SU-DHL-6 (cell line): ENCODE measurements around the gene EML4.

Experiments
- H2AFZ ChIP-seq: fragments of 200-600 bp; sonication (generic); 2 replicates; pipeline ENCODE4 v1.6.1; 2014; ENCODE audit warnings: low read depth, mild to moderate bottlenecking, moderate library complexity, mixed read lengths, antibody characterized with exemption, low read length; ENCODE audit not compliant: severe bottlenecking
- H3F3A ChIP-seq: fragments of 200-600 bp; shearing (Covaris generic); 2 replicates; pipeline ENCODE4 v1.6.0; 2016; ENCODE audit warnings: antibody characterized with exemption, mild to moderate bottlenecking; ENCODE audit not compliant: insufficient read depth
- H3K27ac ChIP-seq: fragments of 200-600 bp; sonication (generic); 2 replicates; pipeline ENCODE4 v1.5.1; 2016; ENCODE audit warnings: low read depth, mild to moderate bottlenecking, low read length, moderate library complexity, mixed read lengths
- H3K27me3 ChIP-seq: fragments of 200-600 bp; sonication (generic), shearing (Covaris generic); 2 replicates; pipeline ENCODE4 v1.6.0; 2014; ENCODE audit warnings: mild to moderate bottlenecking, low read length
- H3K36me3 ChIP-seq: fragments of 200-600 bp; sonication (generic); 2 replicates; pipeline ENCODE4 v1.6.1; 2014; ENCODE audit warnings: mild to moderate bottlenecking, low read length, mixed read lengths
- H3K4me2 ChIP-seq: fragments of 300-600, 200-600 bp; shearing (Covaris generic), sonication (generic); 2 replicates; pipeline ENCODE4 v1.6.0; 2014; ENCODE audit warnings: low read length, low read depth, mild to moderate bottlenecking; ENCODE audit not compliant: poor library complexity, severe bottlenecking
- H3K4me3 ChIP-seq: fragments of 200-600 bp; sonication (generic); 2 replicates; pipeline ENCODE4 v1.5.1; 2014; ENCODE audit warnings: antibody characterized with exemption, low read length, mild to moderate bottlenecking, mixed read lengths; ENCODE audit not compliant: insufficient read depth, poor library complexity, severe bottlenecking
- H3K79me2 ChIP-seq: fragments of 200-600 bp; sonication (generic); 2 replicates; pipeline ENCODE4 v1.6.1; 2014; ENCODE audit warnings: mild to moderate bottlenecking, low read length, moderate library complexity; ENCODE audit not compliant: insufficient read depth
- H3K9ac ChIP-seq: fragments of 200-600 bp; sonication (generic); 2 replicates; pipeline ENCODE4 v1.7.0; 2014; ENCODE audit warnings: mild to moderate bottlenecking, low read length
- H3K9me2 ChIP-seq: fragments of 200-600 bp; sonication (generic); replicated peaks from 2 replicates; pipeline ENCODE4 v1.6.1; 2014; ENCODE audit warnings: low read length; ENCODE audit not compliant: insufficient read depth
- H3K9me3 ChIP-seq: fragments of 200-600 bp; sonication (generic); 2 replicates; pipeline ENCODE4 v1.6.1; 2014; ENCODE audit warnings: low read length, mixed read lengths; ENCODE audit not compliant: insufficient read depth
- H4K20me1 ChIP-seq: fragments of 200-600 bp; sonication (generic); 2 replicates; pipeline ENCODE4 v1.6.1; 2014; ENCODE audit warnings: low read depth, mild to moderate bottlenecking, antibody characterized with exemption, low read length, moderate library complexity, mixed read lengths
- EZH2phosphoT487 ChIP-seq: fragments of 200-600 bp; sonication (generic), shearing (Covaris generic); conservative IDR thresholded peaks from 2 replicates; pipeline ENCODE4 v1.6.1; 2018; ENCODE audit warnings: mild to moderate bottlenecking, antibody characterized with exemption, low read length, moderate library complexity, mixed read lengths
- TF ChIP-seq, protein P1 (sequence below): fragments of 200-600 bp; sonication (generic); IDR thresholded peaks from one replicate; pipeline ENCODE4 v1.5.1; 2017; ENCODE audit warnings: antibody characterized with exemption, mild to moderate bottlenecking, low read length, moderate library complexity; ENCODE audit not compliant: insufficient read depth, poor library complexity, severe bottlenecking

Gene EML4

DNA sequence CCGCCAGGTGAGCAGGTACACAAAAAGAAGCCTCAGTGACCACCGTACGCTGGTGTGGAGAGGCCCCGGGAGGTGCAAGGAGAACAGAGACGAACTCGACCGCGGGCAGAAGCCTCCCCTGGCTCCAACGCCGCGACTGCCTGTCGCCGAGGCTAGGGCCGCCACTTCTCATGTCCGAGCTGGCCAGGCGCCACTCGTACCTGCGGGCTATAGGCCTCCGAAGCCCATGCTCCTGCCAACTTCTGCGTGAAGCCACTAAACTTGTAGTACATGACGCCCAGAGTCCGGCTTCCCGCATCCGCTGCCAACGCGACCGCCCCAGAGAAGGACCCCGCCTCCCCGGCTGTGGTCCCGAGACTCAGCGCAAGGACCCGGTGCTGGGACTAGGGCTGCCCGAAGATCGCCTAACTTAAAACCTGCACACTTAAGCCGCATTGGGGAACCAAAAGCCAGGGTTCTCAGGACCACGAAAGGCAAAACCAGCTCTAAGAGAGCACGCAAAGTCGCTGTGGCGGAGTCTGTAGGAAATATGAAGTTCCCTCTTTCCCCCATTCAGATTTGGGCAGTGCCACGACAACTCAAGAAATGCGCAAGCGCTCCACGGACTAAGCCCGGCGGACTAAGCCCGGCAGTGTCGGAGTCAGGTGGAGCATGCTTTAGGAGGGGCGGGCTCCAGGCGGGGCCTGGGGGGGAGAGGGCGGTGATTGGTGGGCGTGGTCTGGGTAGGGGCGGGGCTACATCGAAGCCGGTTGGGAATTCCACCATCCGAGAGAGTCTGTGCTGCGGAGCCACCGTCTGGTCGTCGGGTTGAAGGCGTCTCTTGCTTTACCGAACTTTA, 192.0 kb downstream of the EML4 start, which contains the start of gene COX7A2L:
Gene COX7A2L, minus strand, starts transcription at position 328 of the 838 bp plus-strand sequence. Its CDS starts 56 bp downstream, at position 272.
- peaks cover 5% of the 10 kb centered on the region; the same call in 1 of the 2 replicates for H3F3A ChIP-seq
- no peaks in the 10 kb centered on the region for H3K9me2 ChIP-seq
- no peaks in the 10 kb centered on the region; the same call in 1 of the 2 replicates for H4K20me1 ChIP-seq
- H3K9ac ChIP-seq: peak within 1 kb of the TSS; percentile 97
- peaks cover 48% of the 10 kb centered on the region for H3K79me2 ChIP-seq
- no peaks in the 10 kb centered on the region for H3K27me3 ChIP-seq
- H3K4me3 ChIP-seq: peak within 1 kb of the TSS; percentile 97
- H3K9me3 ChIP-seq: no peaks in the 10 kb centered on the region
- TF ChIP-seq, protein P1, sequence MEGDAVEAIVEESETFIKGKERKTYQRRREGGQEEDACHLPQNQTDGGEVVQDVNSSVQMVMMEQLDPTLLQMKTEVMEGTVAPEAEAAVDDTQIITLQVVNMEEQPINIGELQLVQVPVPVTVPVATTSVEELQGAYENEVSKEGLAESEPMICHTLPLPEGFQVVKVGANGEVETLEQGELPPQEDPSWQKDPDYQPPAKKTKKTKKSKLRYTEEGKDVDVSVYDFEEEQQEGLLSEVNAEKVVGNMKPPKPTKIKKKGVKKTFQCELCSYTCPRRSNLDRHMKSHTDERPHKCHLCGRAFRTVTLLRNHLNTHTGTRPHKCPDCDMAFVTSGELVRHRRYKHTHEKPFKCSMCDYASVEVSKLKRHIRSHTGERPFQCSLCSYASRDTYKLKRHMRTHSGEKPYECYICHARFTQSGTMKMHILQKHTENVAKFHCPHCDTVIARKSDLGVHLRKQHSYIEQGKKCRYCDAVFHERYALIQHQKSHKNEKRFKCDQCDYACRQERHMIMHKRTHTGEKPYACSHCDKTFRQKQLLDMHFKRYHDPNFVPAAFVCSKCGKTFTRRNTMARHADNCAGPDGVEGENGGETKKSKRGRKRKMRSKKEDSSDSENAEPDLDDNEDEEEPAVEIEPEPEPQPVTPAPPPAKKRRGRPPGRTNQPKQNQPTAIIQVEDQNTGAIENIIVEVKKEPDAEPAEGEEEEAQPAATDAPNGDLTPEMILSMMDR: no peak
- no peak for TF ChIP-seq EZH2phosphoT487
- H3K27ac ChIP-seq: peak within 1 kb of the TSS; percentile 89
- peak within 1 kb of the TSS; percentile 80 for H3K4me2 ChIP-seq
- H3K36me3 ChIP-seq: no peaks in the 10 kb centered on the region
- peak within 1 kb of the TSS; percentile 73 for H2AFZ ChIP-seq

DNA sequence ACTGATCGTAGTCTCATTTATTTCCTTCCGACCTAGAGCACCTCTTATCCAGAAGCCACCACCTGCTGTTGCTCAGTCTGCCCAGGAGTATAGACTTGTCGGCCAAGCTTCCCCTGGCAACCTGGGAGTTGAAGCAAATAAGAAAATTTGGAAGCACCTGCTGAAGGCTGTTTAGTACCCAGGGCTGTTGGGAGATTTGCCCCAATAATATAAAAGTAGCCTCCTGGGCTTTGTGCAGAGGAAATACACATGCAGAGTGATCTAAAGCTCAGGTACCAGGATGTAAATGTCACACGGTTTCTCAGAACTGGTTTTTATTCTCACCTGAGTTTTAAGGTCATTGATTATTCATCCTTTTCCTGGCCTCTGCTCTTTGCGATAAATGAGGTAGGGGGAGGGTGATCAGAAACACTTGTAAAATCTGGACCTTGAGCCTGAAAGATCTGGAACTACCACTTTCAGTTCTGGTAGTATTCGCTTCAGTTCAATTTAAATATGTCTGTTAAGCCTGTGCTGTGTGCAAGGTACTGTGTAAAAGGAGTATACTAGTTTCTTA, 192.7 kb downstream of the EML4 start:
- Histone ChIP-seq H3K4me3 (peak overlapping the region; percentile 97), H2AFZ (peak overlapping the region; percentile 73), H3K9me3 (no peaks in the 10 kb centered on the region), H3K36me3 (no peaks in the 10 kb centered on the region), H3K9ac (peak overlapping the region; percentile 97), H3F3A (peaks cover 5% of the 10 kb centered on the region; the same call in 1 of the 2 replicates), H3K27ac (no peak overlapping the region), H3K27me3 (no peaks in the 10 kb centered on the region), H4K20me1 (no peaks in the 10 kb centered on the region; the same call in 1 of the 2 replicates), H3K9me2 (no peaks in the 10 kb centered on the region), H3K79me2 (peaks cover 42% of the 10 kb centered on the region), H3K4me2 (peak overlapping the region; percentile 80)
- TF ChIP-seq, protein P1: no peak
- no peak for TF ChIP-seq EZH2phosphoT487

DNA sequence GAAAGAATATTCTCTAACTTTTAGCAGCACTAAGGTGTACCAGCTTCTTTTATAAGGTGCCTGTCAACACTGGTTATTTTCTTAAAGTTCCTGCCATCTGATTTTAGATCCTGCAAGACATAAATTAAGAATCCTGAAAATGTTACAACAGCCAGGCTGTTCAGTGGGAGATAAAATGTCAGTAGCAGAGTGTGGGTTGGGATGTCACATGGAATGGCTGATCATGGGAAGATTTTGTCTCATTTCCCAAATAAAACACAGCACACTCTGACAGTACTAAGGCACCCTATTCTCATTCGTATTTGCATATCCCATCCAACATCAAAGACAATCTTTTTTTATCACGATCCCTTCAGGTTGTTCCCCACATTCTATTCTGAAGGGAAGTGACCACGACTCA, 194.3 kb downstream of the EML4 start:
- TF ChIP-seq, protein P1: no peak
- TF ChIP-seq EZH2phosphoT487: no peak
- no peaks in the 10 kb centered on the region for H3K9me2 ChIP-seq
- H3K4me2 ChIP-seq: no peak overlapping the region
- no peaks in the 10 kb centered on the region for H3K36me3 ChIP-seq
- H3K9me3 ChIP-seq: no peaks in the 10 kb centered on the region
- peaks cover 25% of the 10 kb centered on the region for H3K79me2 ChIP-seq
- peaks cover 5% of the 10 kb centered on the region; the same call in 1 of the 2 replicates for H3F3A ChIP-seq
- no peak overlapping the region for H3K9ac ChIP-seq
- no peaks in the 10 kb centered on the region for H4K20me1 ChIP-seq
- no peak overlapping the region for H2AFZ ChIP-seq
- no peak overlapping the region for H3K4me3 ChIP-seq
- H3K27me3 ChIP-seq: no peaks in the 10 kb centered on the region
- no peak overlapping the region for H3K27ac ChIP-seq
